Astrocyte (in vitro differentiated cells and primary cell): ENCODE measurements around the gene IL24. TPM values are rescaled to one million over a fixed set of nuclear protein-coding genes. Genes with fewer than 3 reads are reported as not detected.

ENCODE experiments used
- DNase-seq: peaks from one replicate; pipeline ENCODE4 v3.0.0-alpha.2; 2010; ENCODE audit warnings: low read depth
- FAIRE-seq: peaks from 2 replicates; lab custom pipeline; 2011; peaks lifted over from hg19 to GRCh38; lab: Jason Lieb, UNC
- H2AFZ ChIP-seq: 2 replicates; pipeline ENCODE4 v1.6.0; 2012; ENCODE audit warnings: low read depth, low read length, inconsistent platforms
- H3K27ac ChIP-seq: 2 replicates; pipeline ENCODE4 v1.5.1; 2011; ENCODE audit warnings: low read depth, low read length, inconsistent platforms
- H3K27me3 ChIP-seq: 2 replicates; pipeline ENCODE4 v1.6.0; 2011; ENCODE audit warnings: low read length, inconsistent platforms; ENCODE audit not compliant: insufficient read depth
- H3K36me3 ChIP-seq: 2 replicates; pipeline ENCODE4 v1.5.1; 2011; ENCODE audit warnings: low read length, inconsistent platforms; ENCODE audit not compliant: insufficient read depth
- H3K4me1 ChIP-seq: 2 replicates; pipeline ENCODE4 v1.5.1; 2011; ENCODE audit warnings: low read length, inconsistent platforms; ENCODE audit not compliant: insufficient read depth
- H3K4me2 ChIP-seq: 2 replicates; pipeline ENCODE4 v1.6.0; 2012; ENCODE audit warnings: low read length, inconsistent platforms
- H3K4me3 ChIP-seq: 2 replicates; pipeline ENCODE4 v1.5.1; 2011; ENCODE audit warnings: low read depth, mild to moderate bottlenecking, low read length, inconsistent platforms; ENCODE audit not compliant: insufficient read depth
- H3K79me2 ChIP-seq: 2 replicates; pipeline ENCODE4 v1.6.0; 2012; ENCODE audit warnings: mild to moderate bottlenecking, low read length, inconsistent platforms; ENCODE audit not compliant: insufficient read depth
- H3K9ac ChIP-seq: 2 replicates; pipeline ENCODE4 v1.6.0; 2012; ENCODE audit warnings: mild to moderate bottlenecking, low read length, inconsistent platforms
- H3K9me3 ChIP-seq: 2 replicates; pipeline ENCODE4 v1.5.1; 2012; ENCODE audit warnings: low read depth, mild to moderate bottlenecking, low read length, inconsistent platforms; ENCODE audit not compliant: insufficient read depth
- H4K20me1 ChIP-seq: 2 replicates; pipeline ENCODE4 v1.6.0; 2012; ENCODE audit warnings: low read length, inconsistent platforms; ENCODE audit not compliant: insufficient read depth
- H3K27ac Mint-ChIP-seq: one replicate; pipeline ENCODE4 v1.8.0; 2021; ENCODE audit warnings: mild to moderate bottlenecking, mixed read lengths; ENCODE audit not compliant: unreplicated experiment
- H3K27me3 Mint-ChIP-seq: one replicate; pipeline ENCODE4 v1.8.0; 2021; ENCODE audit warnings: low read depth, mixed read lengths; ENCODE audit not compliant: unreplicated experiment
- H3K36me3 Mint-ChIP-seq: one replicate; pipeline ENCODE4 v1.8.0; 2021; ENCODE audit warnings: low read depth, mixed read lengths; ENCODE audit not compliant: unreplicated experiment
- H3K4me1 Mint-ChIP-seq: one replicate; pipeline ENCODE4 v1.8.0; 2021; ENCODE audit warnings: low read depth, mixed read lengths; ENCODE audit not compliant: unreplicated experiment
- H3K4me3 Mint-ChIP-seq: one replicate; pipeline ENCODE4 v1.8.0; 2021; ENCODE audit warnings: mild to moderate bottlenecking, moderate library complexity, mixed read lengths; ENCODE audit not compliant: unreplicated experiment
- H3K9me3 Mint-ChIP-seq: one replicate; pipeline ENCODE4 v1.8.0; 2021; ENCODE audit warnings: mild to moderate bottlenecking, mixed read lengths; ENCODE audit not compliant: unreplicated experiment
- EZH2 ChIP-seq: IDR thresholded peaks from 2 replicates; pipeline ENCODE4 v1.6.1; 2012; ENCODE audit warnings: mild to moderate bottlenecking, low read length, inconsistent platforms; ENCODE audit not compliant: insufficient read depth
- total RNA-seq: library from RNA; stranded (reverse); gene quantifications from 2 replicates; pipeline ENCODE4 v1.2.1, GENCODE V29; 2021
- TF ChIP-seq, protein P1 (sequence below): IDR thresholded peaks from 2 replicates; pipeline ENCODE4 v1.5.1; 2011; ENCODE audit warnings: low read depth, mild to moderate bottlenecking, inconsistent platforms, low read length, moderate library complexity; ENCODE audit not compliant: insufficient read depth

The IL24 gene
- total RNA-seq, 1 donor from 2014 or later, result not detected

DNA sequence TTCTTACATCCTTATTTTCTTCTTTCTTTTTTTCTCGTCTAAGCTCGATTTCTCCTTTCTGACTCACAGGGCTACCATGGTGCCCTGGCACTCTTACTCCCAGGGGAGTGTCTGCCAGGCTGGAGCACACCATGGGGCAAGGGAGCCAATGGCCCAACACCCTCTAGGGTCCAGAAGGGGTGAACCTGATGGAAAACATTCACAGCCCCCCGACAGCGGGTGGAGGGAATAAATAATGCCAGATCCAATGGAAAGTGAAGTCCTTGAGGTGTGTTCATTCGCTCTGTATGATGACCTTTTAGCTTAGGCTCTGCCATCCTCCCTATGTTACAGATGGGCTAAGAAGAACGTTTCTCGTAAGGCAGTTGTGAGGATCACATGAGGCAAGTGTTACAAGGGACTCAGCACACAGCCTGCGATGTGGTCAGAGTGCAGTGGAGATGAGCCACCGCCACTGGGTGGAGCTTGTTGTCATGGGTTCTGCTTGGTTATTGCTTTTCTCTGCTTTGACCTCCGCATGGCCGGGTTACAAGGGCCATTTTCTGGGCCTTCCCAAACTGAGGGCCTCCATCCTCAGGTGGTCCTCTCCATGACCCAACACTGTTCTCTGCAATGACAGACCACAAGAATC is 28.0 kb downstream of the IL24 start:
- Mint-ChIP-seq H3K4me3 (no peak overlapping the region), H3K9me3 (peaks cover 2% of the 10 kb centered on the region), H3K36me3 (no peaks in the 10 kb centered on the region), H3K4me1 (no peaks in the 10 kb centered on the region), H3K27ac (no peak overlapping the region), H3K27me3 (peaks cover 14% of the 10 kb centered on the region)
- DNase-seq (no peak), FAIRE-seq (no peak)
- Histone ChIP-seq H3K4me1 (no peaks in the 10 kb centered on the region), H3K27me3 (peaks cover 3% of the 10 kb centered on the region), H3K79me2 (no peaks in the 10 kb centered on the region), H3K9me3 (peaks cover 3% of the 10 kb centered on the region), H3K36me3 (no peaks in the 10 kb centered on the region), H3K27ac (no peak overlapping the region), H3K9ac (no peak overlapping the region), H3K4me2 (no peak overlapping the region), H4K20me1 (no peaks in the 10 kb centered on the region), H3K4me3 (no peak overlapping the region), H2AFZ (no peak overlapping the region)
- TF ChIP-seq, protein P1, sequence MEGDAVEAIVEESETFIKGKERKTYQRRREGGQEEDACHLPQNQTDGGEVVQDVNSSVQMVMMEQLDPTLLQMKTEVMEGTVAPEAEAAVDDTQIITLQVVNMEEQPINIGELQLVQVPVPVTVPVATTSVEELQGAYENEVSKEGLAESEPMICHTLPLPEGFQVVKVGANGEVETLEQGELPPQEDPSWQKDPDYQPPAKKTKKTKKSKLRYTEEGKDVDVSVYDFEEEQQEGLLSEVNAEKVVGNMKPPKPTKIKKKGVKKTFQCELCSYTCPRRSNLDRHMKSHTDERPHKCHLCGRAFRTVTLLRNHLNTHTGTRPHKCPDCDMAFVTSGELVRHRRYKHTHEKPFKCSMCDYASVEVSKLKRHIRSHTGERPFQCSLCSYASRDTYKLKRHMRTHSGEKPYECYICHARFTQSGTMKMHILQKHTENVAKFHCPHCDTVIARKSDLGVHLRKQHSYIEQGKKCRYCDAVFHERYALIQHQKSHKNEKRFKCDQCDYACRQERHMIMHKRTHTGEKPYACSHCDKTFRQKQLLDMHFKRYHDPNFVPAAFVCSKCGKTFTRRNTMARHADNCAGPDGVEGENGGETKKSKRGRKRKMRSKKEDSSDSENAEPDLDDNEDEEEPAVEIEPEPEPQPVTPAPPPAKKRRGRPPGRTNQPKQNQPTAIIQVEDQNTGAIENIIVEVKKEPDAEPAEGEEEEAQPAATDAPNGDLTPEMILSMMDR, result no peak
- no peak for TF ChIP-seq EZH2

DNA sequence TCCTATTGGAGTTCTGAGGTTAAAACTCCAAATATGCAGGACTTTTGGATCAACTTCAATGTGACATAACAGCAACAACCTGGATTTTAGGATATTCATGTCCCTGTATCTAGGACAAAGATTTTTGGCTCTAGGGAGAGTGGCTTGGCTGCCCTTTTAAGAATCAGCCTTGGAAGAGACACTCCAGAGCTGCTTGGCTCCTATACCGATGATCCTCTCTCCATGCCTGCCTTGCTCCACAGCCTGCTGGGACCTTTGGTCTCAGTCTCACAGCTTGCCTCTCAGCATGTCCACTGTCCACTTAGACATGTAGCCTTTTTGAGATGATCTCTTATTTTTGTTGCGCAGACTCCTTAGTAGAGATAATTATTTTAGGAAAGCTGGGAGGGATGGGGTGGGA is 29.0 kb downstream of the IL24 start:
- Histone ChIP-seq H3K4me3 (no peak overlapping the region), H3K27ac (no peak overlapping the region), H3K4me2 (no peak overlapping the region), H3K27me3 (peaks cover 3% of the 10 kb centered on the region), H3K4me1 (no peaks in the 10 kb centered on the region), H2AFZ (no peak overlapping the region), H3K79me2 (no peaks in the 10 kb centered on the region), H3K36me3 (no peaks in the 10 kb centered on the region), H3K9me3 (peaks cover 3% of the 10 kb centered on the region), H3K9ac (no peak overlapping the region), H4K20me1 (no peaks in the 10 kb centered on the region)
- H3K27me3 Mint-ChIP-seq, result peaks cover 6% of the 10 kb centered on the region
- no peak overlapping the region for H3K27ac Mint-ChIP-seq
- no peak for TF ChIP-seq EZH2
- TF ChIP-seq, protein P1, result no peak
- FAIRE-seq (no peak), DNase-seq (no peak)
- H3K4me3 Mint-ChIP-seq, result no peak overlapping the region
- no peaks in the 10 kb centered on the region for H3K4me1 Mint-ChIP-seq
- no peaks in the 10 kb centered on the region for H3K36me3 Mint-ChIP-seq
- H3K9me3 Mint-ChIP-seq, result peaks cover 2% of the 10 kb centered on the region

DNA sequence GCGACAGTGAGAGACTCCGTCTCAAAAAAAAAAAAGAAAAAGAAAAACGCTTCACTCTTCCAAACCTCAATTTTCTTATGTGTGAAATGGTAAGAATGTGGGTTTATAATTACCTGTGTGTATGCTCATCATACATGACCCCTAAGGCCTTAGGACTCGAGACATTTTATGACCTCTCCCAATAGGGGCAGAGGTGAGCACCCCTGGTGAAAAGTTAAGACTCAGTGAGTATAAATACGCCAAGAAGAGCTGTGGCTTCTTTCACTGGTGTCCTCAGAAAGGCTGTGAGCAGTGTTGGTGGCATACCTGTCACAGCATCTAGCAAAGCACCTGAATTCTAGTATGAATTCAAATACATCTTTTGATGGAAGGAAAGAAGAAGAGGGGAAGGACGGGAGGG is 32.3 kb downstream of the IL24 start:
- Histone ChIP-seq H3K4me1 (no peaks in the 10 kb centered on the region), H3K36me3 (no peaks in the 10 kb centered on the region), H3K27ac (no peak overlapping the region), H3K4me3 (no peak overlapping the region), H3K79me2 (no peaks in the 10 kb centered on the region), H2AFZ (no peak overlapping the region), H3K9me3 (no peaks in the 10 kb centered on the region), H3K27me3 (no peaks in the 10 kb centered on the region), H3K4me2 (no peak overlapping the region), H3K9ac (no peak overlapping the region), H4K20me1 (no peaks in the 10 kb centered on the region)
- H3K27me3 Mint-ChIP-seq, result peaks cover 5% of the 10 kb centered on the region
- peaks cover 2% of the 10 kb centered on the region for H3K9me3 Mint-ChIP-seq
- DNase-seq (no peak), FAIRE-seq (no peak)
- TF ChIP-seq EZH2, result no peak
- TF ChIP-seq, protein P1, result no peak
- no peaks in the 10 kb centered on the region for H3K4me1 Mint-ChIP-seq
- no peaks in the 10 kb centered on the region for H3K36me3 Mint-ChIP-seq
- H3K4me3 Mint-ChIP-seq, result no peak overlapping the region
- no peak overlapping the region for H3K27ac Mint-ChIP-seq
